HL-60 (cell line): ENCODE results near the gene SLC49A3.

Source experiments
- DNase-seq, 2 experiments: peaks; one replicate each; pipeline ENCODE4 v3.0.0-alpha.2; 2010 to 2020; ENCODE audit warnings: low read depth in 1 of 2, low spot score in 1 of 2
- H3K27ac ChIP-seq: fragments of 250-450 bp; sonication (Bioruptor Pico); replicated peaks from 2 replicates; pipeline ENCODE4 v1.5.1; 2020; ENCODE audit warnings: mild to moderate bottlenecking, moderate library complexity
- H3K27me3 ChIP-seq: fragments of 250-450 bp; sonication (Bioruptor Pico); 2 replicates; pipeline ENCODE4 v1.5.1; 2021; ENCODE audit warnings: mild to moderate bottlenecking, moderate library complexity; ENCODE audit not compliant: insufficient read depth, poor library complexity, severe bottlenecking
- H3K4me3 ChIP-seq: replicated peaks from 2 replicates; pipeline ENCODE4 v1.5.1; 2011; ENCODE audit warnings: mild to moderate bottlenecking, control low read depth, low read length; ENCODE audit not compliant: insufficient read depth
- GABPA ChIP-seq: IDR thresholded peaks from 2 replicates; pipeline ENCODE4 v1.6.1; 2012; ENCODE audit warnings: low read depth
- POLR2AphosphoS5 ChIP-seq: IDR thresholded peaks from 2 replicates; pipeline ENCODE4 v1.6.1; 2012; ENCODE audit warnings: low read depth
- REST ChIP-seq: IDR thresholded peaks from 2 replicates; pipeline ENCODE4 v1.6.1; 2012; ENCODE audit warnings: low read depth; ENCODE audit not compliant: insufficient replicate concordance
- SPI1 ChIP-seq: IDR thresholded peaks from 2 replicates; pipeline ENCODE4 v1.6.1; 2012; ENCODE audit warnings: low read depth, mild to moderate bottlenecking, borderline replicate concordance
- TF ChIP-seq, protein P1 (sequence below): IDR thresholded peaks from one replicate; pipeline ENCODE4 v1.5.1; 2011; ENCODE audit warnings: low read length, control low read depth, inconsistent platforms; ENCODE audit not compliant: insufficient read depth

SLC49A3 gene

GRCh38 chr4:710916-711315, 22.0 kb upstream of the SLC49A3 start:
- TF ChIP-seq GABPA (no peak), SPI1 (no peak)
- TF ChIP-seq, protein P1, sequence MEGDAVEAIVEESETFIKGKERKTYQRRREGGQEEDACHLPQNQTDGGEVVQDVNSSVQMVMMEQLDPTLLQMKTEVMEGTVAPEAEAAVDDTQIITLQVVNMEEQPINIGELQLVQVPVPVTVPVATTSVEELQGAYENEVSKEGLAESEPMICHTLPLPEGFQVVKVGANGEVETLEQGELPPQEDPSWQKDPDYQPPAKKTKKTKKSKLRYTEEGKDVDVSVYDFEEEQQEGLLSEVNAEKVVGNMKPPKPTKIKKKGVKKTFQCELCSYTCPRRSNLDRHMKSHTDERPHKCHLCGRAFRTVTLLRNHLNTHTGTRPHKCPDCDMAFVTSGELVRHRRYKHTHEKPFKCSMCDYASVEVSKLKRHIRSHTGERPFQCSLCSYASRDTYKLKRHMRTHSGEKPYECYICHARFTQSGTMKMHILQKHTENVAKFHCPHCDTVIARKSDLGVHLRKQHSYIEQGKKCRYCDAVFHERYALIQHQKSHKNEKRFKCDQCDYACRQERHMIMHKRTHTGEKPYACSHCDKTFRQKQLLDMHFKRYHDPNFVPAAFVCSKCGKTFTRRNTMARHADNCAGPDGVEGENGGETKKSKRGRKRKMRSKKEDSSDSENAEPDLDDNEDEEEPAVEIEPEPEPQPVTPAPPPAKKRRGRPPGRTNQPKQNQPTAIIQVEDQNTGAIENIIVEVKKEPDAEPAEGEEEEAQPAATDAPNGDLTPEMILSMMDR: no peak
- no peaks in the 10 kb centered on the region for H3K27me3 ChIP-seq
- no peak overlapping the region for H3K27ac ChIP-seq
- H3K4me3 ChIP-seq: no peak overlapping the region
- DNase-seq: no peak

GRCh38 chr4:710116-710515, 21.2 kb upstream of the SLC49A3 start:
- Histone ChIP-seq H3K27ac (no peak overlapping the region), H3K27me3 (no peaks in the 10 kb centered on the region), H3K4me3 (no peak overlapping the region)
- DNase-seq: no peak
- TF ChIP-seq REST (no peak), SPI1 (no peak), POLR2AphosphoS5 (no peak), GABPA (no peak)
- TF ChIP-seq, protein P1: no peak

GRCh38 chr4:709348-709747, 20.4 kb upstream of the SLC49A3 start:
- Histone ChIP-seq H3K27ac (no peak overlapping the region), H3K4me3 (no peak overlapping the region), H3K27me3 (no peaks in the 10 kb centered on the region)
- DNase-seq: no peak
- TF ChIP-seq REST: no peak
- no peak for TF ChIP-seq POLR2AphosphoS5
- no peak for TF ChIP-seq GABPA
- no peak for TF ChIP-seq SPI1
- TF ChIP-seq, protein P1: no peak

- Histone ChIP-seq H3K27me3 (no peaks in the 10 kb centered on the region), H3K4me3 (no peak overlapping the region), H3K27ac (no peak overlapping the region)
- no peak for DNase-seq
- no peak for TF ChIP-seq GABPA
- TF ChIP-seq REST: no peak
- TF ChIP-seq, protein P1: no peak
- no peak for TF ChIP-seq POLR2AphosphoS5
- no peak for TF ChIP-seq SPI1
Observed at GRCh38 chr4:708631-708933, 19.6 kb upstream of the SLC49A3 start.
